GM18498 (cell line): ENCODE data around the gene LDLRAD4.

Experiments
- ATAC-seq: cut with Tn5 transposase; IDR thresholded peaks from one replicate; pipeline ENCODE4 v1.9.1; 2021; ENCODE audit warnings: mild to moderate bottlenecking, moderate library complexity; ENCODE audit not compliant: unreplicated experiment

Gene LDLRAD4

GRCh38 chr18:13555865-13556264 lies 337.3 kb downstream of the LDLRAD4 start:
- ATAC-seq, result no peak

- no peak for ATAC-seq
Observed at GRCh38 chr18:13556502-13556901, 337.9 kb downstream of the LDLRAD4 start.

GRCh38 chr18:13558124-13558523 lies 339.6 kb downstream of the LDLRAD4 start:
- peak; percentile 57 for ATAC-seq

GRCh38 chr18:13558790-13559189 lies 340.2 kb downstream of the LDLRAD4 start:
- no peak for ATAC-seq

- no peak for ATAC-seq
Observed at GRCh38 chr18:13559754-13560153, 341.2 kb downstream of the LDLRAD4 start.

- ATAC-seq, result no peak
Observed at GRCh38 chr18:13560306-13560705, 341.7 kb downstream of the LDLRAD4 start.

GRCh38 chr18:13562494-13563029 lies 344.0 kb downstream of the LDLRAD4 start:
- ATAC-seq, result peak; percentile 66

- no peak for ATAC-seq
Observed at GRCh38 chr18:13563390-13563805, 344.8 kb downstream of the LDLRAD4 start.

- no peak for ATAC-seq
Observed at GRCh38 chr18:13564579-13564978, 346.0 kb downstream of the LDLRAD4 start.

GRCh38 chr18:13565228-13565627 lies 346.7 kb downstream of the LDLRAD4 start:
- no peak for ATAC-seq

- ATAC-seq, result peak; percentile 63
Observed at GRCh38 chr18:13566941-13567746, 348.6 kb downstream of the LDLRAD4 start.

- peak; percentile 53 for ATAC-seq
Observed at GRCh38 chr18:13568443-13569392, 350.2 kb downstream of the LDLRAD4 start.

GRCh38 chr18:13570216-13570615 lies 351.7 kb downstream of the LDLRAD4 start:
- ATAC-seq, result no peak

GRCh38 chr18:13570856-13571495 lies 352.4 kb downstream of the LDLRAD4 start:
- ATAC-seq, result no peak

- no peak for ATAC-seq
Observed at GRCh38 chr18:13572148-13572547, 353.6 kb downstream of the LDLRAD4 start.

- ATAC-seq, result no peak
Observed at GRCh38 chr18:13572721-13573120, 354.2 kb downstream of the LDLRAD4 start.

- ATAC-seq, result no peak
Observed at GRCh38 chr18:13573750-13574149, 355.2 kb downstream of the LDLRAD4 start.

- ATAC-seq, result no peak
Observed at GRCh38 chr18:13574355-13574754, 355.8 kb downstream of the LDLRAD4 start.

- no peak for ATAC-seq
Observed at GRCh38 chr18:13574761-13575160, 356.2 kb downstream of the LDLRAD4 start.

GRCh38 chr18:13576598-13576997 lies 358.0 kb downstream of the LDLRAD4 start:
- ATAC-seq, result peak; percentile 35
